ENCODE measurements around the gene OR10A4. TPM values are rescaled to one million over a fixed set of nuclear protein-coding genes. Genes with fewer than 3 reads are reported as not detected.

The OR10A4 gene
- total RNA-seq, result not detected

- TF ChIP-seq CTCF (IDR thresholded peaks at IDR 0.05; ENCODE audit: low read depth), result no peak
These were observed at the start of gene OR10A4 for GRCh38 chr11:6876325-6876724. Gene OR10A4, plus strand, starts transcription at chr11:6876625. Its CDS starts 23 bp downstream, at chr11:6876648.

- TF ChIP-seq CTCF (IDR thresholded peaks at IDR 0.05; ENCODE audit: low read depth), result no peak
These were observed 48.3 kb upstream of the OR10A4 start for GRCh38 chr11:6828103-6828502.

GRCh38 chr11:6833356-6833755 is 43.1 kb upstream of the OR10A4 start:
- no peak for TF ChIP-seq CTCF (IDR thresholded peaks at IDR 0.05; ENCODE audit: low read depth)

GRCh38 chr11:6834021-6834420 is 42.4 kb upstream of the OR10A4 start:
- TF ChIP-seq CTCF (IDR thresholded peaks at IDR 0.05; ENCODE audit: low read depth), result no peak

GRCh38 chr11:6841694-6842093 is 34.7 kb upstream of the OR10A4 start:
- no peak for TF ChIP-seq CTCF (IDR thresholded peaks at IDR 0.05; ENCODE audit: low read depth)

- no peak for TF ChIP-seq CTCF (IDR thresholded peaks at IDR 0.05; ENCODE audit: low read depth)
These were observed 32.8 kb upstream of the OR10A4 start for GRCh38 chr11:6843670-6844069.

- no peak for TF ChIP-seq CTCF (IDR thresholded peaks at IDR 0.05; ENCODE audit: low read depth)
These were observed 32.1 kb upstream of the OR10A4 start for GRCh38 chr11:6844356-6844755.

All from subcutaneous adipose tissue (tissue), 4 donors.